Erythroblast (primary cell): ENCODE results near the gene LSAMP.

Source experiments
- DNase-seq, 2 experiments: peaks; one replicate each; lab custom pipeline; 2025; lab: John Stamatoyannopoulos, UW
- GATA1 ChIP-seq: IDR thresholded peaks from 2 replicates; pipeline ENCODE4 v1.6.1; 2011; ENCODE audit warnings: low read depth, mild to moderate bottlenecking, control low read depth, low read length, moderate library complexity
- POLR2A ChIP-seq: IDR thresholded peaks from 2 replicates; pipeline ENCODE4 v1.6.1; 2011; ENCODE audit warnings: mild to moderate bottlenecking, low read length

The LSAMP gene

DNA sequence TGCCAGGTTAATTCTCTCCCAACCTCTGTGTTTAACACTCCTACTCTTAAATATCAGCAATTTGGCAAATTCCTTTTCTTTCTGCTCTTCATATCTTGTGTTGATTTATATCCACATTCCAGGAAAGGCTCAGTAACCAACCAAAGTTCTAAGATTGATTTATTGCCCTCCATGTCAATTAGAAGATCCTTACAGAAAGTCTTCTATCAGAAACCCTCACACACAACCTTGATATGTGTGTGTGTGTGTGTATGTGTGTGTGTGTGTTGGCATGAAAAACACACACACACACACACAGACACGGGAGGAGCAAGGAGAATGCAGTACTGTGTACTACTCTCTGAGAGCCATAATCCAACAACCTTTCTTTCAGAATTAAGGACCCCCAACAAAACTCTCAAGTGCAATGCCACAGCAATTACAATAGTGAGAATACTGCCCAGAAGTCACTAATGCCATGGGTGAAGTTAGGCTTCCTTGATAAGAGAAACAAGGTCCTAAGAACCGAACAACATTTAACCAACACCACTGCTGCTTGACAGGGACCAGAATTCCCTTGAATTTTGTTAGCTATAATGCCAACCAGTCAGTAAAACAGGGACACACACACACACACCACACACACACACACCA is 1.1 kb downstream of the LSAMP start:
- no peak for DNase-seq
- TF ChIP-seq GATA1 (no peak), POLR2A (no peak)

GRCh38 chr3:116443191-116443661 is 2.1 kb downstream of the LSAMP start:
- DNase-seq: no peak
- TF ChIP-seq GATA1 (no peak), POLR2A (no peak)

DNA sequence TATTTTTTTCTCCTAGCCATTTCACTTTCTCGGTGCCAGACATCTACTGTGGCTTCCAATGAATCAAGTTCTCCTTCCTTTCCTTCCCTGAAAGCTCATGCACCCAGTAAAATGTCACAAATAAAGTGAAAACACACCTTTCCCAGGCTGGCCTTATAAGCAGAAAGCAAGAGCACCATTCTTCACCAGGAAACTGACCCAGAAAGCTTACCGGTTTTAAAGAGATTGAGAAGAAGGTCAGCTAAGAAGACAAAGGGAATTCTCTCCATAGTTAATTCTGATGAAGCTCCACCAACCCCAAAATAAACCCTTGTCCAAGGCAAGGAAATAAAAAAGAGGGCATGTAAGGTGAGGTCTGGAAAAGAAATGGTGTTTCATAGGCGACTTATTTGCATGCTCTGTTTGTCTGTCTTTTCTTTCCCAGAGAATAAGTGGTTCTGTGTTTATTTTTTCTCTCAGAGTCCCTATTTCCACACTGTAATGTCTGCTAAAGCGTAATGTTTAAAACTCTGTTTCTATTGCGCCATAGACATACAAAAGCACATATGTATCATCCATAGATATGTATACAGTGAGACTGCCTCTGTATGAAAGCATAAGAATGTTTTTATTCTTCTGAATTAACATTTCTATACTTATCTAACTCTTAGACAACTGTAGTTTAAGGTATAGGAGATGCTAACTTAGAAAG is 2.8 kb downstream of the LSAMP start:
- no peak for TF ChIP-seq POLR2A
- TF ChIP-seq GATA1: no peak
- DNase-seq: no peak

DNA sequence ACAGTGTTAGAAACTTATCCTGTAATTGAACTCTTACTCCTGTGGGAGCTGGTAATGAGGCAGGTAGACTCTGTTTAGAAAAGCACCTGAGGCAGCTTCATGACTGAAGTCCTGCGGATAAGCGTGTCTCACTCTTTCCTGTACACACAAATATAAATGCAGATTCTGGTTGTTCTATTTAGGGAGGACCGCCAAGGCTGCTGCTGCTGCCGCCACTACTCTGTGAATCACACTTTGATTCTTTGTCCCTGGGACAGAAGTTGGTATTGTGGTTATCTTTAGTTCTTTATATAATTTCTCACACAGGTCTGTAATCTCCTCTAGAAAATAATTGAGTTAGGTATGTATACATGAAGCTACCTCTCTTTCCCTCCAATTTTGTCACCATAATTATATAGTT is 3.6 kb downstream of the LSAMP start:
- TF ChIP-seq GATA1 (no peak), POLR2A (no peak)
- no peak for DNase-seq

DNA sequence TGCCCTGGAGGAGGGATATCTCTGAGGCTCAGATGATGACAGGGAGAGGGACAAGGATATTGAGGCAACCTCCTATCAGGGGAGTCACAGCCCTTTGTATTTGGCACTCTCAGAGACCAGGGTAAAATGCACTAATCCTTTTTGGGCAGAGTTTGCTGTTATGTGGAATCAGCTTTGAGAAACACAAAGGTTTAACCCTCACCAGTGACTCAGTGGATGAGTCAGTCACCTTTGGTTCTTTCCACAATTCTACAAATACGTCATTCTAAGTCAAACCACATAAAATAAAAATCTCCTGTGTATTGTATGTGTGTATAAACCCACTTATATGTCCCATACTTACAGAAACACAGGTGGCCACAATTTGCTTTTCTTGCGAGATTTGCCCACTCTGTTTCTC is 5.1 kb downstream of the LSAMP start:
- TF ChIP-seq POLR2A: no peak
- TF ChIP-seq GATA1: no peak
- no peak for DNase-seq

- DNase-seq: no peak
- no peak for TF ChIP-seq POLR2A
- TF ChIP-seq GATA1: no peak
These were observed 11.7 kb downstream of the LSAMP start for GRCh38 chr3:116433552-116433951.

DNA sequence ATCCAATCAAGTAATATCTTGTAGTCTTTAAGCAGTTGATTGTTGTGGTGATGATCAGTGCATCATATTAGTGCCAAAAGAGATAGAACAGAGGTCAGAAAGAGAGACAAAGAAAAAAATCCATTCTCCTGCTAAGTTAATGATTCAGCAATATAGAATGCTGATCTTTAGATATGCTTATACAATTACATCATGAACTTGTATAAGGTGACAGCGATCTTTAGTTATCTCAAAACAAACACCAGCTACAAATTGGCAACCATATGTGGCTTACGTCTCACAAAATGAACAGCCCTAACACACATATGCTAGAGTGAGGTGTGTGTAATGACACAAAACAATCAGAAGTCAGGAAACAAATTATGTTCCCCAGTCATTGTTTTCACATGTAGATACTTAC is 12.5 kb downstream of the LSAMP start:
- no peak for DNase-seq
- TF ChIP-seq GATA1: no peak
- TF ChIP-seq POLR2A: no peak

DNA sequence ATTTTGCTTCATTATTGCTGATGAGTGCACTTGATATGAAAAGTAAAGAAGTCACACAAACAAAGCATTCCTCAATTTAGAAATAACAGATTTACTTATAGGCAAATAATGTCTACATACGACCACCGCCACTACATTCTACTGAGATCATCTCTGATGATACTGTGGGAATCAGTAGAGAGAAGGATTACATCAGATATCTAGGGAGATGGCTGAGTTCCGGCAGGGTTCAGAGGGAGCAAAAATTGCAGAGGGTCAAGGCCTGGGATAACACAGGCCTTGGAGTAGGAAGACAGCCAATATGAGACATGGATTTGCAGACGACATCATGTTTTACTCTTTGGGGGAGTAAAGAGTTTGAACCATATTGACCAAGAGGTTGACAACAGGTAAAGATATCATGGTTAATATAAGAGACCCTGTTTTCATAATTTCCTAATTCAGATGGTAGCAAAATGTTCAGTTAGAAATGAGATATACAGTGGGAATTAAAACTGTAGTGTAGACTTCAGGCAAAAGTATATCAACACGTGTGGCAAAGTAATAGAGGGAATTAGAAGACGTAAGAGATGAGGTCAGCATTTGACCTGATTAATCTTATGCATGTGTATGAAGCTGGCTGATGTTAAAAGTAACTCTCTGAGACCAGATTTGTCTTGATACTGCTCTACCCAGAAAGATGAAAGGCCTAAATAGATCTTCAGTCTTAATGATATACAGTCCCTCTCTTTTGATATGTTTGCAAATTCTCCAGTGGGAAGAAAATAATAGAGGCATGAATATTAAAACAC is 15.6 kb downstream of the LSAMP start:
- TF ChIP-seq GATA1 (no peak), POLR2A (no peak)
- no peak for DNase-seq

GRCh38 chr3:116426036-116426435 is 19.3 kb downstream of the LSAMP start:
- TF ChIP-seq POLR2A (no peak), GATA1 (no peak)
- no peak for DNase-seq

GRCh38 chr3:116425126-116425525 is 20.2 kb downstream of the LSAMP start:
- no peak for TF ChIP-seq GATA1
- TF ChIP-seq POLR2A: no peak
- DNase-seq: no peak

GRCh38 chr3:116423945-116424344 is 21.3 kb downstream of the LSAMP start:
- TF ChIP-seq POLR2A: no peak
- no peak for DNase-seq

- TF ChIP-seq GATA1 (no peak), POLR2A (no peak)
- DNase-seq: no peak
These were observed 21.9 kb downstream of the LSAMP start for GRCh38 chr3:116423374-116423773.

- no peak for DNase-seq
- TF ChIP-seq GATA1 (no peak), POLR2A (no peak)
These were observed 28.1 kb downstream of the LSAMP start for GRCh38 chr3:116417151-116417550.

DNA sequence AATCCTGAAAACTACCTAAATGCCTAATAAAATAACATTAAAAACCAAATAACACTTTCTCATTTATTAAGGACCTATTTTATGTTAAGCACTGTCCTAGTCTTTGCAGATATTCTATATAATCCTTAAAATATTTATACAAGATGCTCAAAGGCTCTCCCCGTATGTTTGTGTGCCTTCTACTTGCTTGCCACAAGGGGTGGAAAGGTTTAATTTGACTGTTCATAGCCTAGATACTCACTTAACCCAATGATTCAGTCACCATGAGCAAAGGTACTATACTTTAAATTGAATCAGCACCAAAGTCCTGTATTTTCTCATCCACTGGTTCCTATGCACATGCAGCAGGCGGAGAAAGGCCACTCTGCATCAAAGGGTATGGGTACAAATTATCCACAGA is 32.0 kb downstream of the LSAMP start:
- DNase-seq: no peak
- TF ChIP-seq GATA1: no peak
- TF ChIP-seq POLR2A: no peak
